HAP-1 (cell line): ENCODE results near the gene BTNL2.

Source experiments
- DNase-seq, 2 experiments: peaks; one replicate each; pipeline ENCODE4 v3.0.0-alpha.2; 2016 to 2020; ENCODE audit warnings: low spot score in 2 of 2
- H3K27me3 ChIP-seq: fragments of 250-450 bp; sonication (Bioruptor Pico); 2 replicates; pipeline ENCODE4 v1.5.1; 2020; ENCODE audit warnings: low read depth, mild to moderate bottlenecking, moderate library complexity
- H3K36me3 ChIP-seq: fragments of 250-450 bp; sonication (Bioruptor Pico); replicated peaks from 2 replicates; pipeline ENCODE4 v1.5.1; 2020; ENCODE audit warnings: mild to moderate bottlenecking
- H3K4me1 ChIP-seq: fragments of 250-450 bp; sonication (Bioruptor Pico); 2 replicates; pipeline ENCODE4 v1.5.1; 2020; ENCODE audit warnings: mild to moderate bottlenecking
- H3K4me3 ChIP-seq: fragments of 250-450 bp; sonication (Bioruptor Pico); 2 replicates; pipeline ENCODE4 v1.5.1; 2020; ENCODE audit warnings: mild to moderate bottlenecking, moderate library complexity
- H3K9me3 ChIP-seq: fragments of 250-450 bp; sonication (Bioruptor Pico); 2 replicates; pipeline ENCODE4 v1.5.1; 2020; ENCODE audit warnings: mild to moderate bottlenecking, moderate library complexity
- in situ Hi-C: fragments of 300-500 bp; cut with MboI; formaldehyde crosslinking; loops from 3 replicates; pipeline ENCODE4 v1.14.3; 2020; ENCODE audit warnings: low sequenced_read_pairs, inconsistent platforms, mixed read lengths

Gene BTNL2

DNA sequence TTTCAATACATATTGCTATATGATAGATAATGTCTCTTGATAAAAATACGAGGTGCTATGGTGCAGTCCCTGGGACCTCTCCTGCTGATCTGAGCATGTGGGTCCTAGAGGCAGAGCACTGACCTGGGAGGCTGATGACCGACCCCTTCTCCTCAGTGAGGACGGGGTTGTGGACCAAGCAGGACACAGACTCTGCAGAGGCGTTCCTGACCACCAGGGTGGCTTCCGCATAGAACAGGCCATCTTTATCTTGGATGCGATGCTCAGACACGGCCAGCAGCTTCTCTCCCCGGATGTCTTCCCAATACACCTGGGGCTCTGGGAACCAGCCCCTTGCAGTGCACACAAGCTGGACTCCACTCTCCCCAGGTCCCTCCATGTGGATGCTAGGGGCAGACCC is 4.2 kb downstream of the BTNL2 start:
- DNase-seq, result no peak
- Histone ChIP-seq H3K36me3 (no peaks in the 10 kb centered on the region), H3K4me3 (no peak overlapping the region), H3K4me1 (no peaks in the 10 kb centered on the region), H3K9me3 (no peaks in the 10 kb centered on the region), H3K27me3 (peaks cover 33% of the 10 kb centered on the region)
- in situ Hi-C loops, result no loop called here

DNA sequence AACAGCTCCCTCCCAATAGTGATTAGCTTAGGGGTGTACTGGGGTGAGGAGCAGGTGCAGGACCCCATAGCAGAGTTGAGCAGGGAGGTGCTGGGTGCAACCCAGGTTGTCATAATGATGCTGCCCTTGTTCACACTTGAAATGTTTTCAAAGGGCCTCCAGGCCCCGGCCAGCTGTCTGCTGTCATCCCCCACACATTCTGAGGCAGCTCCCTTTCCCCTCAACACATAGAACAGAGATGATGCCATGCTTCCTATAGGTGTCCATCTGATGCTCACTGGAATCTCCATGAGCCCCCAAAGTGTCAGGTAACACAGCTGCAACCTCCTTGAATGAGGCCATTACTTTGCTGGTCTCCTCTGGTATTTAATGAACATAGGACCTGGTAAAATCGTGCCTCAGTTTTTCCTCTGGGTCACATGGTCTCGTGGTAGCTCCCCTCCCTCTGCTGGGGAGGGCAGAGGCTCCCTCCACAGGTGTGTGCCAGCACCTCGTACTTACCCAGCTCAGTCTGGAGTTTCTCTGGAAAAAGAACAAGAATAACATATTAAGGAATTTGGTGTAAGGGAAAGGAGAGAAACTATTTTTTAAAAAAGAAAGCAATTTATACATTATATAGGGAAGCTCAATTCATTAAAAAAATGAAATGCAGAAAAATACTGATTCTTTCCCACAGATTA is 5.6 kb downstream of the BTNL2 start:
- Histone ChIP-seq H3K36me3 (no peaks in the 10 kb centered on the region), H3K9me3 (no peaks in the 10 kb centered on the region), H3K27me3 (peaks cover 24% of the 10 kb centered on the region), H3K4me3 (no peak overlapping the region), H3K4me1 (no peaks in the 10 kb centered on the region)
- in situ Hi-C loops, result no loop called here
- no peak for DNase-seq

DNA sequence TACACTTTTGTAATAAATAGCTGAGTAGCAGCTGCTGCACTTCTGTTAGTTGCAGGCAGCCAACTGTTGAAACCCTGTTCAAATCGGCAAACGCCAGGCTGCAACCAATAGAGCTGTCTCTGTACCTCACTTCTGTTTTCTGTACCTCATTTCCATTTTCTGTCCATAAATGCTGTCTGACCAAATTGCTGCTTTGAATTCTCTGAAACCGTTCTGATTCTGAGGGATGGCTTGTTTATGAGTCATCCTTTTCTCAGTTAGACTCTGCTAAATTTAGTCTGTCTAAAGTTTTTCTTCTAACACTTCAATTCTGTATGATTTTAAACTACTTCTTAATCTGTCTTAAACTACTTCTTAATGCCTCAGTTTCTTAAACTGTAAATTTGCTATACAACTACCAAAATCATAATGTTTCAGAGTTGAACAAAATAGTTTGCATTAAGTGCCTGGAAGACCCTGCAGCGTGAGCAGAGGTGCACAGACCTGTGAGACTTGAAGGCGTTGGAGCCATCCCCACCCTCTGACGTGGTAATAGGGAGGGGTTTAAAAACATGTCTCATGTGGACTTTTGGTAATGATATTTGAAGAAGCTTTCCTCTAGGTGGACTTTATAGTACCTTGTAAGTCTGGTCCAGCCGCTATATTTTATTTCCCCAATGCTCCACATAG is 9.6 kb downstream of the BTNL2 start:
- in situ Hi-C loops, result no loop called here
- Histone ChIP-seq H3K27me3 (0 out of 2 replicates have a peak, but pooled peaks cover 2% of the 10 kb centered on the region), H3K36me3 (no peaks in the 10 kb centered on the region), H3K9me3 (no peaks in the 10 kb centered on the region), H3K4me3 (no peak overlapping the region), H3K4me1 (no peaks in the 10 kb centered on the region)
- no peak for DNase-seq

DNA sequence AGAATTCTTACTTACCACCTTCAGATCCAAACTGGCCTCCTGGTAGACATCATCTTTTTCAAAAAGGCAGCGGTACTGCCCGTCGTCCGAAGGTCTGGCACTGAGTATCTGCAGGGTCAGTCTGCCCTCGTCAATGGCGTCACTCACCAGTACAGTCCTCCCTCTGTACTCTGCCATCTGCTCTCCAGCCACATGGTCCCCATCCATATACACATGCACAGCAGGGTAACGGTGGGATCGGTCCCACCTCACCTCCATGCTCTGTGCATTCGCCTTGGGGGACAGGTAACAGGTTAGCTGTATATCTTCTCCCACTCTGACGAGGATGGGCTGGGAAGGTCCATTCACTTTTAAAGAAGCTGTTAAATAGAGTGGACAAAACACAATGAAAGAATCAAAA is 11.0 kb downstream of the BTNL2 start:
- Histone ChIP-seq H3K27me3 (0 out of 2 replicates have a peak, but pooled peaks cover 2% of the 10 kb centered on the region), H3K4me3 (no peak overlapping the region), H3K9me3 (no peaks in the 10 kb centered on the region), H3K4me1 (no peaks in the 10 kb centered on the region), H3K36me3 (no peaks in the 10 kb centered on the region)
- no peak for DNase-seq
- in situ Hi-C loops, result no loop called here

DNA sequence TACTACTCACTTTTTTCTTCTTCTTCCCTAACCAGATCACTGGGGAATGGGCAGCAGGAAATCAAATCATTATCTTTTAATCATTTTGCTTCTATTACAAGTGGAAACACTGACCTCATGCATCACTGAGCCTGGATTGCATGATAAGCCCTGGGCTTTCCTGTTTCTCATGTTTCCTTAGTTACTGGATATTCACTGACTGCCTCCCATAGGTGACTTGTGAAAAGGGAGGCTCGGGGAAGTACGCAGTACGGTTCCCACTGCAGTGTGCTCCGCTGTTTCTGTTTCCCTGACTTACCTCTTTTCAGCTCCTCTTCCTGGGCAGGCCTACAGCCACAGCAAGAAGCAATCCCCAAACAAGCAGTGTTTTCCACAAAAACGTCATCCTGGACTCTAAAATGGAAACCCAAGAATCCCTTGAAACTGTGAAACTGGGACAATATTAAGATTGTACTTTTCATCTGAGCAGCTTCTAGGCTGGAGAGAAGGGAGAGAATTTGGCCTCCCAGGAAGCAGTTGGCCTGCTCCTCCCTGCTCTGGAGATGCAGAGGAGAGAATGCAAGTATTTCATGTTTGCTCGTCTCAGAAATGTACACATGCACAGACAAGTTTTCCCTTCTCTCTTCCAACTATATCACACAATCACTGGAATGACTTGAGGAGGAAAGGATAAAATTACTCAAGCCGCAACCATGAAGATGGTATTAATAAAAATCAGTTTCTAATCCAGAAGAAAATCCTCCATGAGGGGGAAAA is 13.1 kb downstream of the BTNL2 start:
- in situ Hi-C loops, result no loop called here
- Histone ChIP-seq H3K4me1 (no peaks in the 10 kb centered on the region), H3K4me3 (no peak overlapping the region), H3K27me3 (0 out of 2 replicates have a peak, but pooled peaks cover 2% of the 10 kb centered on the region), H3K36me3 (no peaks in the 10 kb centered on the region), H3K9me3 (no peaks in the 10 kb centered on the region)
- DNase-seq, result no peak

DNA sequence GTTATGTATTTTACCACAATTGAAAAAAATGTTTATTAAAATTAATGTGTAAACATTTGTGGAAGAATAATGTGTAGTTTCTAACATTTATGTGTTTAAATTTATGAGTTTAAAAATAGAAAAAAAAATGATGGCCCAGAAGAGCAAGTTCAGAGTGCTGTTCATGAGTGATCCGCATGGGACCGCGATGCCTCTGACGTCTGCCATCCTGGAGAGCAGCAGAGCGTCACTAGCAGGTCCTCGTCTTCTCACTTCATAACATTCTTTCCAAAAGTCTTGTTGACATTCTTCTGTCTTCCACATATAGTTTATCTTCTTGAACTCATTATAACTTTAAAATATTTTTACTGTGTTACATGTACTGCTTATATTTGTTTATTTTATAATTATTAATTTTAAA is 15.5 kb downstream of the BTNL2 start:
- H3K9me3 ChIP-seq, result no peaks in the 10 kb centered on the region
- in situ Hi-C loops, result no loop called here
- no peaks in the 10 kb centered on the region for H3K36me3 ChIP-seq
- no peaks in the 10 kb centered on the region; the same call in 1 of the 2 replicates for H3K4me1 ChIP-seq
- no peak overlapping the region for H3K4me3 ChIP-seq
- peaks cover 7% of the 10 kb centered on the region; the same call in 1 of the 2 replicates for H3K27me3 ChIP-seq
- DNase-seq, result no peak

DNA sequence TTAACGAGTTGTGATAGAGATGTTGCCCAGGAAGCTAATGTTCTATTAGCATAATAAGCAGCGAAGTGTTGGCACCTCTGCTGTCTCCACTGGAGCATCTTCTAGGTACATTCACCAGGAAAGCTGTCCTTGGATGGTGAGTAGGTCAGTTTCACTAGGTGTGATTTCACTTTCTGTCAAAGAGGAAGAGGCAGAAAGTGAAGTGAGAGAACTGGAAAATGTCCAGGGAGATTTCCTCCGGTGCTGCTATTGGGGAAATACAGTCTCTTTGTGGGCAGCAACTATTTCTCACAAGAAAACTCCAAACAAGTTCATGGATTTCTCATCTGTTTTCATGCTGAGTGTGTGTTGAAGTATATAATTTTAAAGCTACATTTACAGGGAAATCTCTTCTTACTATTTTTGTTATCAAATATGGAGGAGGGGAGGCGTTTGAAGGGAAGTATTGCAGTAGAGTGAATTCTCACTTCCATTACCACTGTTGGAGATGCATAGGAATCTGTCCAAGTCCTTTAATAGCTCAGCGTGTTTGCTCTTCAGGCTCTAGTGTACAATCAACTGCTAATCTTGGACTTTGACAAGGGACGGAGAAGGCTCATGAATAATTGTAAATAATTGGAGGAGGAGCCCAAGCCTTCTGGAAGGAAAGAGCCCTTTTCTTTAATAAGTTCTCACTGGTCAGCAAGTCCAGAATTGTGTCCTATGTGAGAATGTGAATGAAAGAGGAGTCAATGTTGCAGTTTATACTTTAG is 19.2 kb downstream of the BTNL2 start:
- Histone ChIP-seq H3K9me3 (no peaks in the 10 kb centered on the region), H3K4me1 (no peaks in the 10 kb centered on the region; the same call in 1 of the 2 replicates), H3K4me3 (no peak overlapping the region), H3K36me3 (no peaks in the 10 kb centered on the region), H3K27me3 (peaks cover 7% of the 10 kb centered on the region; the same call in 1 of the 2 replicates)
- in situ Hi-C loops, result no loop called here
- DNase-seq, result no peak

DNA sequence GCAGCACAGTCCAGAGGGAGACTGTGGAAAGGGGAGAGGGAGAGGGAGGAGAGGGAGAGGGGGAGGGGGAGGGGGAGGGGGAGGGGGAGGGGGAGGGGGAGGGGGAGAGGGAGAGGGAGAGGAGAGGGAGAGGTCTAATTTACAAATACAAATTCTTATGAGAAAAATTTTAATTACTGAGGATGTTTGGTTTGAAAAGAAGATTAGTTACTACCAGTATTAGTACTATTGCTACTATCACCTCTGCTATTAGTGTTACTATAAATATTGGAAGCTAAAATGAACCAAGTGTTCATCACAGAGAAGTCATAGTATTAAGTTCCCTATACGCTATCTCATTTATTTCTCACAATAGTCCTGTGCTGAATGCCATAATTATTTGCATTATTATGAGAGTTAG is 20.9 kb downstream of the BTNL2 start:
- Histone ChIP-seq H3K36me3 (no peaks in the 10 kb centered on the region), H3K27me3 (peaks cover 7% of the 10 kb centered on the region; the same call in 1 of the 2 replicates), H3K9me3 (no peaks in the 10 kb centered on the region), H3K4me1 (no peaks in the 10 kb centered on the region; the same call in 1 of the 2 replicates), H3K4me3 (no peak overlapping the region)
- in situ Hi-C loops, result no loop called here
- no peak for DNase-seq

DNA sequence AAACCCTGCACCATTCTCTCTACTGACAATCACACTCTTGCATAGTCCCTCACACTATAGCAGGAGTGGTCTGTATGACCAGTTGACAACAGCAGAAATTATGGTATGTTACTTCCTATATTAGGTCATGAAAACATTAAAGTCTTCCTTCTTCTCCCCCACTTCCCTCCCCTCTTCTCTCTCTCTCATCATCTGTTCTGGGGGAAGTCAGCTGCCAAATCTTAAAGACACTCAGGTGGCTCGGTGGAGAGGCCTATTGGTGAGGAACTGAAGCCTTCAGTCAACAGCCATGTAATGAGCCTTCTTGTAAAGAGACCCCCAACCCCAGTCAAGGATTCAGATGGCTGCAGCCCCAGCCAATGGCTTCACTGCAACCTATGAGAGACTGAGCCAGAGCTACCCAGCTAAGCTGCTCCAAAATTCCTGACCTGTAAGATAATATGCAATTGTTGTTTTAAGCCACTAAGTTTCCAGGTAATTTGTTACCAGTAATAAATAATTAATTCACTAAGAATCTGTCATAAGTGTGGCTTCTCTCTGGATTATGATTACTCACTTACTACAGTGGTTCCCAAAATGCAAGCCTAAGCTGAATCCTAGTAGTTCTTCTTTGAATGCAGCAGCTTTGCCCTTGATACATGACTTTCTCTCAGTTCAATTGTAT is 24.1 kb downstream of the BTNL2 start:
- Histone ChIP-seq H3K4me1 (no peaks in the 10 kb centered on the region), H3K9me3 (no peaks in the 10 kb centered on the region), H3K4me3 (no peak overlapping the region), H3K36me3 (no peaks in the 10 kb centered on the region), H3K27me3 (no peaks in the 10 kb centered on the region)
- in situ Hi-C loops, result no loop called here
- no peak for DNase-seq

DNA sequence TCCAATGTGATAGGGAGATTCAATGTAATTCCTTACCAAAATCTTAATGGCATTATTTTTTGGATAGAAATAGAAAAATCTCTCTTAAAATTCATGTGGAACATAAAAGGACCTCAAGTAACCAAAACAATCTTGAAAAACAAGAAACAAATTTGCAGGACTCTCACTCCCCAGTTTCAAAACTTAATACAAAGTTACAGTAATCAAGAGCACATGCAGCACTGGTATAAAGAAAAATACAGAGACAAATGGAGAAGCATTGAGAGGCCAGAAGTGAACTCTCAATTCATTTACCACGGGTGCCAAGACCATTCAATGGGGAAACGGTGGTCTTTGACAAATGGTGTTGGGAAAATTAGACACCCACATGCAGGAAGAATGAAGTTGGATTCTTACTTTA is 27.4 kb downstream of the BTNL2 start:
- Histone ChIP-seq H3K27me3 (no peaks in the 10 kb centered on the region), H3K9me3 (no peaks in the 10 kb centered on the region), H3K36me3 (no peaks in the 10 kb centered on the region), H3K4me1 (no peaks in the 10 kb centered on the region), H3K4me3 (no peak overlapping the region)
- DNase-seq, result no peak
- in situ Hi-C loops, result no loop called here

DNA sequence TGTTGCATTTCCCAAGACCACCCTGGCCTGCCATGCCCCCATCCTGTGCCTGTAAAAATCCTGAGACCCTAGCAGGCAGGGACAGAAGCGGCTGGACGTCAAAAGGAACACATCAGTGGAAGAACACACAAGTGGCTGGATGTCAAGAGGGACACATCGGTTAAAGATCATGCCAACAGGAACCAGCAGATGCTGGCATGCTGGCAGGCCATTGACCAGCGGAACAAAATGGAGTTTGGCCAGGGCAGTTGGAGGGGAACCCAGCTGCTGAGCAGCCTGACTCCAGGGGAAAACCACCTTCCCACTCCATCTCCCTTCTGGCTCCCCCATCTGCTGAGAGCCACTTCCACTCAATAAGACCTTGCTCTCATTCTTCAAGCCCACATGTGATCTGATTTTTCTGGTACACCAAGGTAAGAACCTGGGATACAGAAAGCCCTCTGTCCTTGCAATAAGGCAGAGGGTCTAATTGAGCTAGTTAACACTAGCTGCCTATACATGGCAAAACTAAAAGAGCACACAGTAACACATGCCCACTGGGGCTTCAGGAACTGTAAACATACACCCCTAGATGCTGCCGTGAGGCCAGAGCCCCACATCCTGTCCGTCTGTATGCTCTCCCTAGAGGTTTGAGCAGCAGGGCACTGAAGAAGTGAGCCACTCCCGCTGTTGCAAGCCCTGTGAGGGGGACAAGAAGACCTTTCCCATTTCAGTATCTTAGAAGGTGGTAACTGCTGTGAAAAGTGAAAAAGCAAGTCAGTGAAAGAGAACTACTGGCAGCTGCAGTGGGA is 31.0 kb downstream of the BTNL2 start:
- H3K4me3 ChIP-seq, result no peak overlapping the region
- no peak for DNase-seq
- no peaks in the 10 kb centered on the region for H3K36me3 ChIP-seq
- in situ Hi-C loops, result no loop called here
- H3K27me3 ChIP-seq, result 0 out of 2 replicates have a peak, but pooled peaks cover 5% of the 10 kb centered on the region
- H3K4me1 ChIP-seq, result no peaks in the 10 kb centered on the region
- no peaks in the 10 kb centered on the region for H3K9me3 ChIP-seq

DNA sequence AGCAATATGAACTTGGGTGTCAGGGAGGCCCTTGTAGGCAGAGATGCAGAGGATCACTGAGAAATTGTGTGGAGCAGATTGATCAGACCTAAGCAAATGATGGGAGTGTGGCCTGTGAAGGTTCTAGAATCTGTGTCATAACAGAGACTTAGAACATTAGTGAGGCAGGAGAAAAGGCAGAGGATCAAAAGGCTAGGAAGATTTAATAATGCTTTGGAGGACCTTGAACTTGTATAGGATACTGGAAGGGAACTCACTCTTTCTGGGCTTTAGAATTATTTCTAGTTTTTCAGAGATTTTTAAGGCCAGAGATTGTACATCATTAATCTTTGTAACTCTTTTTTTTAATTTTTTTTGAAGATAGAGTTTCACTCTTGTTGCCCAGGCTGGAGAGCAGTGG is 35.2 kb downstream of the BTNL2 start, which contains the start of gene TSBP1:
Gene TSBP1, minus strand, starts transcription at position 101 of the 400 bp plus-strand sequence. CDS start 197 bp downstream, outside the sequence.
- in situ Hi-C loops, result no loop called here
- Histone ChIP-seq H3K36me3 (no peaks in the 10 kb centered on the region), H3K27me3 (peaks cover 7% of the 10 kb centered on the region; the same call in 1 of the 2 replicates), H3K9me3 (no peaks in the 10 kb centered on the region), H3K4me3 (no peak within 1 kb of the TSS), H3K4me1 (no peaks in the 10 kb centered on the region)
- no peak for DNase-seq
